Naive thymus-derived CD4-positive, alpha-beta T cell (primary cell): ENCODE results near the gene CD151. TPM values are rescaled to one million over a fixed set of nuclear protein-coding genes. Genes with fewer than 3 reads are reported as not detected.

Experiments used
- ATAC-seq: fragments of 150-1000 bp; cut with Tn5 transposase; 2 replicates; pipeline ENCODE4 v1.10.0; 2021; ENCODE audit warnings: mild to moderate bottlenecking, moderate library complexity
- CTCF ChIA-PET: fragments of 350-600 bp; sonication (Branson Sonifier 250); formaldehyde crosslinking; loops from one replicate; lab custom pipeline; 2021; ENCODE audit warnings: antibody characterized with exemption; lab: Charles Lee
- POLR2A ChIA-PET: fragments of 350-600 bp; sonication (Branson Sonifier 250); formaldehyde crosslinking; loops from one replicate; lab custom pipeline; 2021; ENCODE audit warnings: antibody characterized with exemption, inconsistent platforms; lab: Charles Lee
- DNase-seq, 9 donors: peaks; one replicate each; pipeline versions ENCODE4 v3.0.0 to v3.0.0-alpha.2; 2020 to 2022; ENCODE audit warnings: mixed read lengths in 1 of 9
- H3K27ac ChIP-seq: one replicate; pipeline ENCODE4 v1.7.0; 2013; ENCODE audit warnings: mild to moderate bottlenecking, low read depth, low read length, moderate library complexity
- H3K27me3 ChIP-seq, 2 donors: one replicate each; pipeline ENCODE4 v1.7.0; 2013; ENCODE audit warnings: low read length in 2 of 2, mild to moderate bottlenecking in 2 of 2, moderate library complexity in 2 of 2; ENCODE audit not compliant: control insufficient read depth in 2 of 2, insufficient read depth in 2 of 2
- H3K36me3 ChIP-seq, 3 experiments: 1 replicate in 2 of 3; 2 replicates in 1 of 3; pipeline ENCODE4 v1.7.0; 2013; ENCODE audit warnings: low read length in 3 of 3, mild to moderate bottlenecking in 3 of 3, moderate library complexity in 1 of 3; ENCODE audit not compliant: insufficient read depth in 3 of 3, control insufficient read depth in 2 of 3
- H3K4me1 ChIP-seq, 2 donors: one replicate each; pipeline ENCODE4 v1.7.0; 2013; ENCODE audit warnings: low read length in 2 of 2, mild to moderate bottlenecking in 2 of 2, moderate library complexity in 1 of 2; ENCODE audit not compliant: control insufficient read depth in 2 of 2, insufficient read depth in 2 of 2
- H3K4me3 ChIP-seq: 2 replicates; pipeline ENCODE4 v1.7.0; 2013; ENCODE audit warnings: mild to moderate bottlenecking, low read length
- H3K9me3 ChIP-seq, 3 experiments: 1 replicate in 2 of 3; 2 replicates in 1 of 3; pipeline ENCODE4 v1.7.0; 2013; ENCODE audit warnings: low read length in 3 of 3; ENCODE audit not compliant: control insufficient read depth in 2 of 3
- H3K27ac Mint-ChIP-seq, 9 donors: one replicate each; pipeline ENCODE4 v1.8.0; 2020 to 2022; ENCODE audit warnings: mixed read lengths in 9 of 9, mild to moderate bottlenecking in 8 of 9, moderate library complexity in 5 of 9, inconsistent platforms in 2 of 9
- H3K27me3 Mint-ChIP-seq, 5 donors: one replicate each; pipeline ENCODE4 v1.8.0; 2021 to 2022; ENCODE audit warnings: mixed read lengths in 5 of 5, mild to moderate bottlenecking in 1 of 5
- H3K36me3 Mint-ChIP-seq, 5 donors: one replicate each; pipeline ENCODE4 v1.8.0; 2020 to 2022; ENCODE audit warnings: mixed read lengths in 5 of 5, mild to moderate bottlenecking in 3 of 5, inconsistent platforms in 1 of 5
- H3K4me1 Mint-ChIP-seq, 7 donors: one replicate each; pipeline ENCODE4 v1.8.0; 2020 to 2022; ENCODE audit warnings: mixed read lengths in 7 of 7, mild to moderate bottlenecking in 3 of 7, inconsistent platforms in 1 of 7
- H3K4me3 Mint-ChIP-seq, 10 donors: one replicate each; pipeline ENCODE4 v1.8.0; 2020 to 2022; ENCODE audit warnings: mild to moderate bottlenecking in 10 of 10, mixed read lengths in 10 of 10, moderate library complexity in 6 of 10, inconsistent platforms in 2 of 10
- H3K9me3 Mint-ChIP-seq, 11 donors: one replicate each; pipeline ENCODE4 v1.8.0; 2020 to 2022; ENCODE audit warnings: mixed read lengths in 11 of 11, mild to moderate bottlenecking in 4 of 11, inconsistent platforms in 1 of 11, moderate library complexity in 1 of 11
- intact Hi-C, 2 donors: fragments of 100-400 bp; cut with micrococcal nuclease; formaldehyde crosslinking; loops; one replicate each; pipeline ENCODE4 v1.15.1; 2023
- polyA plus RNA-seq, 2 donors: library from polyadenylated mRNA; unstranded; fragments of 300-500 nt; fragmentation: Illumina TruSeq; gene quantifications; one replicate each; pipeline ENCODE4 v1.2.3, GENCODE V29; 2021
- total RNA-seq, 6 experiments: library from RNA in 5 of 6; stranded (reverse) in 5 of 6; gene quantifications; 1 replicate in 5 of 6; 2 replicates in 1 of 6; pipeline ENCODE4 v1.2.3 and lab custom pipeline; 2021 to 2026

Gene CD151
- total and polyA plus RNA-seq, 7 experiments from 2014 or later: 4.0 to 62.9 (median 9.8) TPM

DNA sequence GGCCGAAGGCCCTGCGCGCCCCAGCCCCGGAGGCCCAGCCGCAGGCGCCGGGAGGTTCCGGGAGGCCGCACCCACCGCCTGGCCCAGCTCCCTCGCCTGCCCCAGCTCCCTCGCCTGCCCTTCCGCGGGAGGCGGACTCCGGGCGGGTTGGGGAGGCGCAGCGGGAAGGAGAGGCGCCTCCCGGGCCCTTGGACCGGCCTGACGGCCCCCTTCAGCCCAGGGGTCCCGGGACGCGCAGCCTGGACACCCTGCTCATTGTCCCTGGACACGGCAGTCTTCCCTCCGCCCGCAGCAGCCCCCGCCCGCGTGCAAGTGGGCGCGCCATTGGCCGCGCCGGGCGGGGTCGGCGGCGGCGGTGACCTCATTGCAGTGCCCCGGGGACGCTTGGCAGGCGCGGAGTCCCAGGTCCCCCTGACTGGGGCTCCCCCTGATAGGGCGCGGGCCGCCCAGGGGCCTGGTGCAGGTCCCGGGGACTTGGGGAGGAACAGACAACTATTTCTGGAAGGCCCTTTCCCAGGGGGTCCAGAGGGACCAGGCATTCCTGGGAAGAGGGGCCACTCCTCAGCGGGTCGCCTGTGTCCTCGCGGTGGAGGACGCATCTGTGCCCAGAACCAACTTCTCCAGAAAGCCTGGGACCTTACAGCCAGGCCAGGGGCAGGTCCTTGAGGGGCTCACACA lies 501 bp downstream of the CD151 start:
- ChIA-PET POLR2A (interaction anchor here (0.8 to 7.8 kb wide), 3 partner anchors 8 to 14 kb away, joined by 3 to 79 read pairs (median 11); partner anchors contain the start of genes PNPLA2, POLR2L and TSPAN4), CTCF (no interaction called here)
- peak; percentile 39 for ATAC-seq
- peaks cover 9 to 44% (median 14%) of the 10 kb centered on the region in 5 donors for H3K27me3 Mint-ChIP-seq
- Histone ChIP-seq H3K27me3 (peaks cover 0 to 6% of the 10 kb centered on the region in 2 donors), H3K36me3 (peaks cover 0 to 13% (median 0%) of the 10 kb centered on the region in 3 experiments), H3K4me3 (peak overlapping the region; percentile 27), H3K9me3 (no peaks in the 10 kb centered on the region), H3K27ac (peak overlapping the region; percentile 35), H3K4me1 (peaks cover 10 to 35% of the 10 kb centered on the region in 2 donors)
- peak overlapping the region in 7 of 10 donors; percentile 47 to 69 (median 58) for H3K4me3 Mint-ChIP-seq
- H3K36me3 Mint-ChIP-seq: no peaks in the 10 kb centered on the region
- peak in 1 of 9 donors; percentile 63 for DNase-seq
- intact Hi-C loops: no loop called here
- H3K27ac Mint-ChIP-seq: no peak overlapping the region
- peaks cover 5 to 26% (median 23%) of the 10 kb centered on the region in 7 donors for H3K4me1 Mint-ChIP-seq
- H3K9me3 Mint-ChIP-seq: peaks cover 0 to under 1% (median 0%) of the 10 kb centered on the region in 11 donors

DNA sequence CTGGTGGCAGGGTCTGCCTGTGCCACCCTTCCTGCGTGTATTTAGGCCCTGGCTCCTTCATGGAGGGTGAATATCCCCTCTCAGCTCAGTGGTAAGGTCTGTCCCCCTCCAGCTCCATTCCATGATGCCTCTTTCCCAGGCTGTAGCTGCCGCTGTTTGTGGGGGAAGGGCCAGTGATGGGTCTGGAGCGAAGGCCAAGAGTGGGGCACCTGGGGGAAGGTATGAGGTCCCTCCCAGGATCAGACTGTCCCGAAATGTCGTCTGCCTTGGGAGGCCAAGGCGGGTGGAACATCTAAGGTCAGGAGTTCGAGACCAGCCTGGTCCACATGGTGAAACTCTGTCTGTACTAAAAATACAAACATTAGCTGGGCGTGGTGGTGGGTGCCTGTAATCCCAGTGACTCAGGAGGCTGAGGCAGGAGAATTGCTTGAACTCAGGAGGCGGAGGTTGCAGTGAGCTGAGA lies 1.1 kb downstream of the CD151 start:
- H3K27me3 ChIP-seq: peaks cover 0 to 6% of the 10 kb centered on the region in 2 donors
- H3K27ac ChIP-seq: no peak overlapping the region
- ChIA-PET POLR2A (interaction anchor here (0.8 to 7.8 kb wide), 4 partner anchors 9 to 25 kb away, joined by 3 to 79 read pairs (median 8); partner anchors contain the start of genes PNPLA2, POLR2L, RPLP2 and TSPAN4), CTCF (no interaction called here)
- no peak overlapping the region for H3K4me3 ChIP-seq
- H3K27ac Mint-ChIP-seq: peak overlapping the region in 2 of 9 donors; percentile 15 to 23
- peaks cover 0 to 19% (median 0%) of the 10 kb centered on the region in 3 experiments for H3K36me3 ChIP-seq
- peaks cover 0 to 4% (median 0%) of the 10 kb centered on the region in 5 donors for H3K36me3 Mint-ChIP-seq
- ATAC-seq (no peak), DNase-seq (no peak)
- peak overlapping the region; percentile 47 to 69 (median 57) for H3K4me3 Mint-ChIP-seq
- no peaks in the 10 kb centered on the region for H3K9me3 Mint-ChIP-seq
- peaks cover 5 to 27% (median 23%) of the 10 kb centered on the region in 7 donors for H3K4me1 Mint-ChIP-seq
- intact Hi-C loops: no loop called here
- H3K27me3 Mint-ChIP-seq: peaks cover 9 to 37% (median 12%) of the 10 kb centered on the region in 5 donors
- no peaks in the 10 kb centered on the region for H3K9me3 ChIP-seq
- peaks cover 10 to 33% of the 10 kb centered on the region in 2 donors for H3K4me1 ChIP-seq

DNA sequence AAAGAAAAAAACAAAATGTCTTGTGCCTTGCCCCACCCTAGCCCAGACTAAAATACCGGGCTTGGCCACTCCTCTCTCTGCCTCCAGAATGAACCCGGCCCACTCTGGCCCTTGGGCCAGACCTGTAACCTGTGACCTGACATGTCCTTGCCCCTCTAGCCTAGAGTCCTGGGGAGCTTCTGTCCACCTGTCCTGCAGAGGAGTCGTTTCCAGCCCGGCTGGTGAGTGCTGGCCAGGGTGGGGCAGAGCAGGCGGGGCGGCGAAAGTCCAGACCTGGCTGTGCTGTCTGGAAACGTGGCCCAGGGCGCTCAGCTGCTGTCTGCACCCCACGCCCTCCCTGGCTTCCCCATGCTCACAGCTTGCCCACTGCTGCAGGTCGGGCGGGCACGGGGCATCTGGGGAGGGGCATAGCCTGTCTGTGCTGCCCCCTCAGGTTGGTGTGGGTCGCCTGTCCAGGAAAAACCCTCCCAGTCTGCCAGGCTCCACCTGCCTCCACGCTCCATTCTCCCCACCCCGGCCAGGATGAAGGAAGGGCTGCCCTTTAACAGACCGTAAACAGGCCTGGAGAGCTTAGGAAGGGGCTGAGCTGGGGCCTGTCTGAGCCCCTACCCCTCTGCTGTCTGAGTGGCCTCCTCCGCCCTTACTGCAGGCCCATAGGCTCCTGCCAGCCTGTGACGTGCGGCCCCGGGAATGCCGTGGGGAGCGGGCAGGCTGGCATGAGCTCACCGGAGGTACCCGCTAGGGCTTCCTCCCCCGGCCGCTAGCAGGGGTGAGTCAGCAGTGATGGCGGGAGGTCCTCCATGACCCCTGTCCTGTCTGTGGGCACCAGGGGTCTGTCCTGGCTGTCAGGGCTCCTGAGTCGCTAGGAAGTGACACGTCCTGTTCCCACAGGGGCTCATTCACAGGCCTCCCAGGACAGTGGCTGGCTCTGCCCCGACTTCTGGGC lies 1.9 kb downstream of the CD151 start:
- Mint-ChIP-seq H3K36me3 (peaks cover 0 to 4% (median 0%) of the 10 kb centered on the region in 5 donors), H3K4me1 (peaks cover 5 to 20% (median 17%) of the 10 kb centered on the region in 7 donors), H3K27me3 (peaks cover 4 to 30% (median 9%) of the 10 kb centered on the region in 5 donors), H3K9me3 (no peaks in the 10 kb centered on the region), H3K27ac (peak overlapping the region in 2 of 9 donors; percentile 23 to 56), H3K4me3 (peak overlapping the region in 9 of 10 donors; percentile 47 to 69 (median 58))
- CTCF ChIA-PET: interaction anchor here (0.7 kb wide), 1 partner anchor 519 kb away, joined by 3 read pairs; no protein-coding TSS in a partner anchor
- Histone ChIP-seq H3K27me3 (peaks cover 0 to 4% of the 10 kb centered on the region in 2 donors), H3K4me3 (no peak overlapping the region), H3K27ac (no peak overlapping the region), H3K36me3 (peaks cover 0 to 27% (median 0%) of the 10 kb centered on the region in 3 experiments), H3K9me3 (no peaks in the 10 kb centered on the region), H3K4me1 (peaks cover 6 to 25% of the 10 kb centered on the region in 2 donors)
- no peak for DNase-seq
- ATAC-seq: no peak
- POLR2A ChIA-PET: interaction anchor here (0.5 to 2.1 kb wide), 5 partner anchors 8 to 153 kb away, joined by 3 to 11 read pairs (median 5); partner anchors contain the start of genes PNPLA2, POLR2L, RPLP2 and TSPAN4
- intact Hi-C loops: no loop called here

DNA sequence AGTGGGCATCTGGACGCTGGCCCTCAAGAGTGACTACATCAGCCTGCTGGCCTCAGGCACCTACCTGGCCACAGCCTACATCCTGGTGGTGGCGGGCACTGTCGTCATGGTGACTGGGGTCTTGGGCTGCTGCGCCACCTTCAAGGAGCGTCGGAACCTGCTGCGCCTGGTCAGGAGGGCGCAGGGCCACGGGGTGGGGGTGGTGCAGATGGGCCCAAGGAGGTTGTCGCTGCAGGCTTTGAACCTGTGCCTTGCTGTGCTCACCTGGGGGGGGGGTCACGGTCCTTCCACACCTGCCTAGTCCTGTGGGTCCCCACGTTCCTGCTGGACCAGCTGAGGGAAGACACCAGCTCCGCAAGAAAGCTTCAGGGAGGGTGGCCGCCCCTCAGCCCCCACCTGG lies 3.5 kb downstream of the CD151 start:
- POLR2A ChIA-PET: interaction anchor here (2.1 kb wide), 1 partner anchor 17 kb away, joined by 8 read pairs; the partner anchor contains the start of gene PNPLA2
- no peaks in the 10 kb centered on the region for H3K27me3 ChIP-seq
- peaks cover 15 to 17% of the 10 kb centered on the region in 2 donors for H3K4me1 ChIP-seq
- H3K36me3 Mint-ChIP-seq: peaks cover 0 to 4% (median 0%) of the 10 kb centered on the region in 5 donors
- H3K4me3 ChIP-seq: no peak overlapping the region
- no peak for ATAC-seq
- H3K27ac Mint-ChIP-seq: no peak overlapping the region
- H3K4me3 Mint-ChIP-seq: no peak overlapping the region
- no peaks in the 10 kb centered on the region for H3K9me3 Mint-ChIP-seq
- intact Hi-C loops: no loop called here
- H3K4me1 Mint-ChIP-seq: peaks cover 5 to 29% (median 21%) of the 10 kb centered on the region in 7 donors
- CTCF ChIA-PET: no interaction called here
- no peaks in the 10 kb centered on the region for H3K9me3 ChIP-seq
- DNase-seq: no peak
- no peak overlapping the region for H3K27ac ChIP-seq
- peaks cover 0 to 17% (median 7%) of the 10 kb centered on the region in 5 donors for H3K27me3 Mint-ChIP-seq
- H3K36me3 ChIP-seq: peaks cover 0 to 35% (median 0%) of the 10 kb centered on the region in 3 experiments

DNA sequence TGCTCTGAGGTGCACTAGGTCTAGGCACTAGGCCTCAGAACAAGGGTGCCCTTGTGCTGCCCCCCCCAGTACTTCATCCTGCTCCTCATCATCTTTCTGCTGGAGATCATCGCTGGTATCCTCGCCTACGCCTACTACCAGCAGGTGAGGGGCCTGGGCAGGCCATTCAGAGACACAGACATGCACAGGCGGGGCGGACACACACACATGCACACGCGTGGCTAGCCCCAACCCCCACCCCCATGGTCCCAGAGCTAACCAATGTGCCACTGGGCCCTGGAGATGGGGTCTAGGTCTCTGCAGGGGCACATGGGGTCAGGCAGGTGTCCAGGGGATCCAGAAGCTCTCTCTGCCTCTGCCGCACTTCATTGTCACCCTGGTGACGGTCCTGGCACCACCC lies 3.9 kb downstream of the CD151 start:
- H3K36me3 ChIP-seq: peaks cover 0 to 35% (median 0%) of the 10 kb centered on the region in 3 experiments
- Mint-ChIP-seq H3K4me3 (no peak overlapping the region), H3K27me3 (peaks cover 0 to 13% (median 2%) of the 10 kb centered on the region in 5 donors), H3K27ac (no peak overlapping the region), H3K9me3 (no peaks in the 10 kb centered on the region), H3K4me1 (peaks cover 5 to 30% (median 20%) of the 10 kb centered on the region in 7 donors), H3K36me3 (peaks cover 0 to 4% (median 0%) of the 10 kb centered on the region in 5 donors)
- ChIA-PET CTCF (no interaction called here), POLR2A (interaction anchor here (0.6 to 2.2 kb wide), 3 partner anchors 17 to 19 kb away, joined by 3 to 9 read pairs (median 8); partner anchors contain the start of gene PNPLA2)
- ATAC-seq (no peak), DNase-seq (no peak)
- intact Hi-C loops: no loop called here
- no peak overlapping the region for H3K4me3 ChIP-seq
- H3K27ac ChIP-seq: no peak overlapping the region
- peaks cover 15 to 19% of the 10 kb centered on the region in 2 donors for H3K4me1 ChIP-seq
- H3K9me3 ChIP-seq: no peaks in the 10 kb centered on the region
- H3K27me3 ChIP-seq: no peaks in the 10 kb centered on the region
